OCI-LY1 (cell line): ENCODE data around the gene RASSF8.

Experiments used
- H2AFZ ChIP-seq: fragments of 200-600 bp; sonication (generic), shearing (Covaris generic); 2 replicates; pipeline ENCODE4 v1.6.0; 2014; ENCODE audit warnings: antibody characterized with exemption, mild to moderate bottlenecking, low read length
- H3F3A ChIP-seq: fragments of 200-600 bp; sonication (generic), shearing (Covaris generic); 2 replicates; pipeline ENCODE4 v1.6.0; 2014; ENCODE audit warnings: mild to moderate bottlenecking, antibody characterized with exemption, low read length, moderate library complexity; ENCODE audit not compliant: insufficient read depth
- H3K27ac ChIP-seq: fragments of 200-600 bp; sonication (generic); 2 replicates; pipeline ENCODE4 v1.5.1; 2014; ENCODE audit warnings: low read length, mixed run types, mild to moderate bottlenecking, low read depth; ENCODE audit not compliant: poor library complexity, severe bottlenecking
- H3K27me3 ChIP-seq: fragments of 200-600 bp; sonication (generic); 2 replicates; pipeline ENCODE4 v1.6.0; 2014; ENCODE audit warnings: antibody characterized with exemption, mild to moderate bottlenecking, low read length, moderate library complexity; ENCODE audit not compliant: insufficient read depth
- H3K36me3 ChIP-seq: fragments of 200-600 bp; sonication (generic); 2 replicates; pipeline ENCODE4 v1.6.1; 2014; ENCODE audit warnings: mild to moderate bottlenecking, antibody characterized with exemption, low read length, moderate library complexity, mixed read lengths; ENCODE audit not compliant: insufficient read depth
- H3K4me1 ChIP-seq: fragments of 200-600 bp; sonication (generic); 2 replicates; pipeline ENCODE4 v1.5.1; 2014; ENCODE audit warnings: mild to moderate bottlenecking, low read length, moderate library complexity; ENCODE audit not compliant: insufficient read depth, severe bottlenecking
- H3K4me2 ChIP-seq: fragments of 200-600 bp; sonication (generic), shearing (Covaris generic); 2 replicates; pipeline ENCODE4 v1.6.1; 2014; ENCODE audit warnings: low read length
- H3K4me3 ChIP-seq: fragments of 200-600 bp; sonication (generic); 2 replicates; pipeline ENCODE4 v1.5.1; 2014; ENCODE audit warnings: low read length, low read depth, mild to moderate bottlenecking, mixed read lengths; ENCODE audit not compliant: poor library complexity, severe bottlenecking
- H3K79me2 ChIP-seq: fragments of 200-600 bp; shearing (Covaris generic); 2 replicates; pipeline ENCODE4 v1.6.1; 2016; ENCODE audit warnings: mixed run types, low read length, mixed read lengths; ENCODE audit not compliant: insufficient read depth
- H3K9ac ChIP-seq: fragments of 200-600 bp; sonication (generic), shearing (Covaris generic); 2 replicates; pipeline ENCODE4 v1.6.1; 2014; ENCODE audit warnings: mild to moderate bottlenecking, low read length, mixed read lengths
- H3K9me2 ChIP-seq: fragments of 200-600 bp; sonication (generic), shearing (Covaris generic); 2 replicates; pipeline ENCODE4 v1.6.1; 2014; ENCODE audit warnings: low read depth, mild to moderate bottlenecking, low read length, mixed read lengths
- H3K9me3 ChIP-seq: fragments of 200-600 bp; shearing (Covaris generic); 2 replicates; pipeline ENCODE4 v1.6.1; 2014; ENCODE audit warnings: low read length, mixed read lengths
- H4K20me1 ChIP-seq: fragments of 200-600 bp; sonication (generic), shearing (Covaris generic); 2 replicates; pipeline ENCODE4 v1.6.0; 2016; ENCODE audit warnings: mild to moderate bottlenecking, low read length; ENCODE audit not compliant: insufficient read depth
- CTCF ChIP-seq: fragments of 200-600 bp; sonication (generic), shearing (Covaris generic); IDR thresholded peaks from 2 replicates; pipeline ENCODE4 v1.5.1; 2017; ENCODE audit warnings: mild to moderate bottlenecking, antibody characterized with exemption, low read length, moderate library complexity, mixed read lengths
- EZH2 ChIP-seq: fragments of 200-600 bp; sonication (generic), shearing (Covaris generic); IDR thresholded peaks from 2 replicates; pipeline ENCODE4 v1.8.0; 2017; ENCODE audit warnings: borderline replicate concordance, mixed run types, mild to moderate bottlenecking, antibody characterized with exemption, low read length, moderate library complexity, mixed read lengths

RASSF8 gene

GRCh38 chr12:26090836-26091510, 132.5 kb downstream of the RASSF8 start:
- no peak overlapping the region for H2AFZ ChIP-seq
- H3K9ac ChIP-seq, result no peak overlapping the region
- no peaks in the 10 kb centered on the region for H4K20me1 ChIP-seq
- no peaks in the 10 kb centered on the region for H3K36me3 ChIP-seq
- H3K4me2 ChIP-seq, result no peak overlapping the region
- no peak overlapping the region for H3K27ac ChIP-seq
- H3F3A ChIP-seq, result no peaks in the 10 kb centered on the region
- H3K9me3 ChIP-seq, result no peaks in the 10 kb centered on the region
- TF ChIP-seq EZH2 (no peak), CTCF (no peak)
- H3K79me2 ChIP-seq, result no peaks in the 10 kb centered on the region
- no peaks in the 10 kb centered on the region for H3K4me1 ChIP-seq
- no peaks in the 10 kb centered on the region for H3K9me2 ChIP-seq
- no peak overlapping the region for H3K4me3 ChIP-seq
- no peaks in the 10 kb centered on the region for H3K27me3 ChIP-seq

- Histone ChIP-seq H3K79me2 (no peaks in the 10 kb centered on the region), H3K4me2 (no peak overlapping the region), H3K4me1 (no peaks in the 10 kb centered on the region), H3F3A (no peaks in the 10 kb centered on the region), H3K27ac (no peak overlapping the region), H3K4me3 (no peak overlapping the region), H3K9me3 (no peaks in the 10 kb centered on the region), H3K36me3 (no peaks in the 10 kb centered on the region), H3K9ac (no peak overlapping the region), H3K27me3 (no peaks in the 10 kb centered on the region), H4K20me1 (no peaks in the 10 kb centered on the region), H3K9me2 (no peaks in the 10 kb centered on the region), H2AFZ (no peak overlapping the region)
- TF ChIP-seq CTCF (no peak), EZH2 (no peak)
These were observed 133.3 kb downstream of the RASSF8 start for GRCh38 chr12:26091822-26092221.

- TF ChIP-seq EZH2, result no peak
- TF ChIP-seq CTCF, result no peak
- Histone ChIP-seq H3K27ac (no peak overlapping the region), H3K9me2 (no peaks in the 10 kb centered on the region), H3K9ac (no peak overlapping the region), H3K4me1 (no peaks in the 10 kb centered on the region), H3K27me3 (no peaks in the 10 kb centered on the region), H3K79me2 (no peaks in the 10 kb centered on the region), H2AFZ (no peak overlapping the region), H4K20me1 (no peaks in the 10 kb centered on the region), H3K4me2 (no peak overlapping the region), H3K9me3 (no peaks in the 10 kb centered on the region), H3K4me3 (no peak overlapping the region), H3F3A (no peaks in the 10 kb centered on the region), H3K36me3 (no peaks in the 10 kb centered on the region)
These were observed 134.0 kb downstream of the RASSF8 start for GRCh38 chr12:26092346-26093105.
